GM19438 (cell line): Measurements from ENCODE around the gene ADARB1.

ENCODE experiments used
- ATAC-seq: cut with Tn5 transposase; IDR thresholded peaks from one replicate; pipeline ENCODE4 v1.9.1; 2021; ENCODE audit warnings: low read depth; ENCODE audit not compliant: unreplicated experiment

Gene ADARB1

DNA sequence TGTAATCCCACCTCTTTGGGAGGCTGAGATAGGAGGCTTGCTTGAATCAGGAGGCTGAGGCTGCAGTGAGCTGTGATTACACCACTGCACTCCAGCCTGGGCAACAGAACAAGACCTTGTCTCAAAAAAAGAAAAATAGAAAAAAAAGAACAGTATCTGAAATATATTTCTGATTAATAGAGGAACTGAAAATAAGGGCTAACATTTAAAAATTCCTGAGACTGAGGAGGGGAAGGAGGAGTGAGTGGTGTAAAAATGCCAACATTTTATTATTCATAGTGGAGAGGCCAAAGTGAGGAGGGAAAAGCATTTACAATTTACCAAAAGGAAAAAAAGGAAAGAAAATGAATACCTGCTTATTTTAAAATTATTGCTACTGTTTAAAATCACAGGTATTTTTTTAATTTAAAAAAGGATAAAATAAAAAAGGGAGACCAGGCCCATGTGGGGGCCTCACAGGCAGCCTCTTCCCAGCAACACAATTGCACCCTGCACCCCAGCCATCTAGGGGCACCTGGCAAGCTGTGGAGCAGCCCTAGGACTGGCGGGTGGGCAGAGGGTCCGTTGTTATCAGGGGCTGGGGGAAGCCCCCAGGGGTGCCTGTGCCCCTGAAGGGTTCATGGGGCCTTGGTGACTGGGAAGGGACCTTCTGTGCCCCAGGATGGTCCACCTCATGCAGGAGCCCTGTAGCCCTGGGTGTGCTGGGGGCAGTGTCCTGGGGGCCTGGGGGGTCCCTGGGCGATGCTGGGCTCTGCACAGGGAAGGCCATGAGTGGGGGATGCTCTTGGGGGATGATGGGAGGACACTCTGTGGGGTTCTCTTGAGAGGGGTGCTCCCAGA lies 34.8 kb upstream of the ADARB1 start:
- no peak for ATAC-seq

DNA sequence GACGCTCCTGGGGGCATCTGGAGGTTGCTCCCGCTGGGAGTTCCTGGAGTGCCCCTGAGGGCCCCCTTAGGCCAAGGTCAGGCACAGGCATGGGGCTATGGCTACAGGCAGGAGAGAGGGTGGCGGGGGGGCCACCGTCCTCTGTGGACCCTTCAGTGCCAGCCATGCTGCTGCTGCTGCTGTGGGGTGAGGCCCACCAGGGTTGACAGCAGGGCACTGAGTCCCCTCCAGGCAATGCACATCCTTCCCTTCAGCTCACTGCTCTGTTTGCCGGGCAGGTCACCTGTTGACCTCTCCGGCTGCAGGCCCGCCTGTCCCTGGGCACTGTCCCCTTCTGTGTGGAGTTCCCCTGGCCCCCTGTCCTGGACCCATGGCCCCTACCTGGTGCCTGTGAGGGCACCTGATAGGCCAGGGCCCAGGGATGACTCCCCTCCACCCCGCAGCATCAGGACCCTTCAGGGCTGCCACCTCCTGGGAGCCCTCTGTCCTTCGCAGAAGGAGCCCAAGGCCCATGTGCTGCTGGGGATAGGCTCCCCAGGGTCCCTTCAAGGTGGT lies 34.1 kb upstream of the ADARB1 start:
- no peak for ATAC-seq

DNA sequence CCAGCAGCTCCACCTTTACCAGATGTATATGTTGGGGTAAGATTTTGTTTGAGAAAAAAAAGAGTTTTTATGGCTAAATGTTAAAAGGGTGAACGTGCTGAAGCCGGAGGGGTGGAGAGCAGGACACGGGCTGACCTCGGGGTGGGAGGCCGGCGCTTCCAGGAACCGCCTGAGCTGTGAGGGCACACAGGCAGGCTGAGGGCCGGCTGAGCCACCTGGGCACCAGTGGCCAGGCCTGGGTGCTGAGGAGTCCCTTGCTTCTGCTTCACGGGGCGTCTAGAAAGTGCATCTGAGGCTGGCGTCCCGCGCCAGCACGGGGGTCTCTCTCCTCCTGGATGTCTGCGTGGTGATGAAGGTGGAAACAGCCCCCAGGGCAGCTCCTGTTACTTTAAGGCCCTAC lies 33.6 kb upstream of the ADARB1 start:
- ATAC-seq: no peak

DNA sequence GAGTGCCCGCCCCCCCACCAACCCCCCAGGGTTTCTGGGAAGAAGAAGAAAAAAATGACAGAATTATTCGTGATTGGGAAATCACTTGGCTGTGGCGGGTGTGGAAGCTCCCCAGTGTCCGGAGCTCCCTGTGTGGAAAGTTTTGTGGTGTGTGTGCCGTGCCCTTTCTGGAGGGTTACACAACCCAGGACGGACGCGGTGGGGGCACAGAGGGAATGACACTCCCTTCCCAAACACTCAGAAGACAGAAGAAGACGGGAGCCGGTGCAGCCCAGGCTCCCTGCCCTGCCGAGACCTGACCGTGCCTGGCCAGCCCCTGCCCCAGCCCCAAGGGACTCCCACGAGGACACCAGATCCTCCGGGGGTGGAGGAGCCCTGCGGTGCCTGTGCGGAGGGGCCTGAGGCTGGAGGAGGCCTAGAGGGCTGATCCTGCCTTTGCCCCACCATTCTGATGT lies 33.0 kb upstream of the ADARB1 start:
- ATAC-seq: no peak

DNA sequence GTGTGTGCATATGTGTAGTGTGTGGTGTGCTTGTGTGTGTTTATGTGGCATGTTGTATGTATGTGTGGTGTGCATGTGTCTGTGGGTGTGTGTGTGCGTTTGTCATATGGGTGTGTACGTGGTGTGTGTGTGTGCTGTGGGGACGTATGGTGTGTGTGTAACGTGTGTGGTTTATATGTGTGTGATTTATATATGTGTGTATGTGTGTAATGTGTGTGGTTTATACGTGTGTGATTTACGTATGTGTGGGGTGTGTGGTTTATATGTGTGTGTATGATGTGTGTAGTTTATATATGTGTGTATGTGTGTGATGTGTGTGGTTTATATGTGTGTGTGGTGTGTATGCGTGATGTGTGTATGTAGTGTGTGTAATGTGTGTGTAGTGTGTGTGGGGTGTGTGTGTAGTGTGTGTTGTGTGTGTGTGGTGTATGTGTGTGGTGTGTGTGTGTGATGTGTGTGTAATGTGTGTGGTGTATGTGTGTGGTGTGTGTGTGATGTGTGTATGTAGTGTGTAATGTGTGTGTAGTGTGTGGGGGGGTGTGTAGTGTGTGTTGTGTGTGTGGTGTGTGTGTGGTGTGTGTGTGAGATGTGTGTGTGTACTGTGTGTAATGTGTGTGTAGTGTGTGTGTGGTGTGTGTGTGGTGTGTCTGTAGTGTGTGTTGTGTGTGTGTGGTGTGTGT lies 32.3 kb upstream of the ADARB1 start:
- ATAC-seq: no peak

DNA sequence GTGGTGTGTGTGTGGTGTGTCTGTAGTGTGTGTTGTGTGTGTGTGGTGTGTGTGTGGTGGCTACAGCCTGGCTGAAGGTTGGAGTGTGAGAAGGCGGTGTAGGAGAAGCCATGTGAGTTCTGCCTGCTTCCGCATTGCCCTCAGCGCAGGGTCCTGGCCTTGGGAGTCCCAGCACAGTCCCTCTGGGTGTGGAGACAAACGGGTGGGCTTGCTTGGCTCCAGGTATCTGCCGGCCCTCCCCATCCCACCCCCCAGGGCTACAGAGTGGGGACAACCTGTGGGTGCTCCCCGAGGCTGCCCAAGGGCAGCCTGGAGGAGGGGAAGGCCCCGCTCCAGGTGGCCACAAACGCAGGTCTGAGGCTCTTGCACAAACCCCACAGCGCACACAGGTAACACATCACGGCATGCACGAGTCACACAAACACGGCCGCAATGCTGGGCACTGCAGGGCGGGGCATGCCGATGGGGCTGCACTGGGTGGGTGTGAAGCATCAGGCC lies 31.7 kb upstream of the ADARB1 start:
- no peak for ATAC-seq

DNA sequence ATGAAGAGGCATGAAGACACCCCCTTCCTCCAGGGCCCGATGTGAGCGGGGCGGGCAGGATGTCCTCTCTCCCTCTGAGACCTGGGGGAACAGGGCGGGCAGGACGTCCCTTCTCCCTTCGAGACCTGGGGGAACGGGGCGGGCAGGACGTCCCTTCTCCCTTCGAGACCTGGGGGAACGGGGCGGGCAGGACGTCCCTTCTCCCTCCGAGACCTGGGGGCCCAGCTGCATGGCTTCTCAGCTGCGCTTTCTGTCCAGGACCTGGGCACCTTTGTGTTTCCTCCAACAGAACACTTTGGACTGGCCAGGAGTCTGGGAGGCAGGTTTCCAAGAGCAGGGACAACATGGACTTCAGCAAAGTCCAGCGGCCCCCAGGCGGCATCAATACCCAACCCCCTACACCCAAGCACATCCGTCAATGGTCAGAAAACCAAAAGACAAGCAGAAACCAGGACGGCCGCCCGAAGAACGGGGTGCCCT lies 30.8 kb upstream of the ADARB1 start:
- no peak for ATAC-seq

DNA sequence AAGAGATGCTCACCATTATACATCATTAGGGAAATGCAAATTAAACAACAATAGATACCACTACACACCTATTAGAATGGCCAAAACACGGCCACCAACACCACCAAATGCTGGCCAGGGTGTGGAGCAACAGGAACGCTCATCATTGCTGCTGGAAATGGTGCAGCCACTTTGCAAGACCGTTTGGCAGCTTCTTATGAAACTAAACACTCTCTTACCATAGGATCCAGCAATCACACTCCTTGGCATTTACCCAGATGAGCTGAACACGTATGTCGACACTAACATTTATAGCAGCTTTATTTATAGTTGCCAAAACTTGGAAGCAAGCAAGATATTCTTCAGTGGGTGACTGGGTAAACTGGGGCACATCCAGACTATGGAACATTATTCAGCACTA lies 28.9 kb upstream of the ADARB1 start:
- ATAC-seq: no peak

DNA sequence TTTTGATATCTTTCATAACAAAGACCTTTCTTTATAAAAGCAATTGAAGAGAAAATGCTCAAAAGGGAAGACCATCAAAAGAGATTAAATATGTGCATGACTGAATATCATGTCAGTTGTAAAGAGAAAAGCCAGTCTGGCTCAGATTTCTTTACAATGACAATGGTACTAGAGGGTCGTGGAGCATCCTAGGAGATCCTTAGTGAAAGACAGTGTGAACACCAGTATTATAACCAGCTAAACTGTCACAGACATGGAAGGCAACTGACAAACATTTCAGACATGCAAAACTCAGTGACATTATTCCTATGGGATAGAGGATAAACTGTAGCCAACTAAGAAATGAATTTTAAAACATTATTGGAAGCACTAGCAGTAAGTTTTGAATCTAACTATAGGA lies 27.1 kb upstream of the ADARB1 start:
- ATAC-seq: no peak

DNA sequence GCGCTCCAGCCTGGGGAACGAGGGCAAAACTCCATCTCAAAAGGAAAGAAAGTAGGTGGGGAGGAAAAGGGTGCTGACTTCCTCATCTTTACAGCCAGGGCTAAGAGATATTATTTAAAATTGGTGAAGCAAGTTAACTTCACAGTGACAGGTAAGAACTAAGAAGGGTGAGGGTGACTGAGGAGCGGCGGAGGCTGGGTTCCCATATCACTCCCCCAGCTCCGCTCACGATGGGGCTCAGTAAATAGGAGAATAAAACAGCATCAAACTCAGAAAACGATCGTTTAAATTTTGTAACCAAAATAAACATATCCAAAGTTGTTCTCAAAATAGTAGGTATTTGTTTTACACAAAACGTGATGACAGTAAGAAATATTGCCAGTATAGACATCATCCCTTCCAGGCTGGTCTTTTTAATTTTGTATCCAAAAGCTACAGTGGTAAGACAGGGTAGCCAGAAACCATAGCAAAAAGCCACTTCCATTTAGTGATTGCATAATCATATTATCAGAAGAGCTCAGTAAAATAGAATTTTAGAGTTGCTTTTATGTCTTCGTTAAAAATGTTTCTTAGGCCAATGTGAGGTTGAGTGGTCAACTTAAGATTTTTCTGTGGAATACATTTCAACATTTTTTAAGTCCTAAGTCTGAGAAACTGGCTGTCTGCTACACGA lies 26.2 kb upstream of the ADARB1 start:
- ATAC-seq: no peak

DNA sequence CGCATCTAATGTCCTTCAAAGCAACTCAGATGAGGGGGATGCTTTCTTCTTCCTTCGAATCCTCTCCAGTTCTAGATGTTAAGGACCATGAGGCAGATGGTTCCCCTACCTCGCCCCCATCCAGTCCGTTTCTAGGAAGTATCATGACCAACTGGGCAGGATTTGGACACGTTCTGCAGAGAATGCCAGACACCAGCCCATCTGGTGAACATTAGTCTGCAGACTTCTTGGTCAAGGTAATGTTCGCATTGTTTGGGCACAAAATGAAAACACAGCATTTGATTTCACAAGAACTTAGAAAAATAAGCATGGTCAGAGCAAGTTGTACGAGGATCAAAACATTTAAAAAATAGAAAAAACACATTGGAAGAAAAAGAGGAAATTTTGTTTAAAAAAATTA lies 25.4 kb upstream of the ADARB1 start:
- ATAC-seq: no peak

DNA sequence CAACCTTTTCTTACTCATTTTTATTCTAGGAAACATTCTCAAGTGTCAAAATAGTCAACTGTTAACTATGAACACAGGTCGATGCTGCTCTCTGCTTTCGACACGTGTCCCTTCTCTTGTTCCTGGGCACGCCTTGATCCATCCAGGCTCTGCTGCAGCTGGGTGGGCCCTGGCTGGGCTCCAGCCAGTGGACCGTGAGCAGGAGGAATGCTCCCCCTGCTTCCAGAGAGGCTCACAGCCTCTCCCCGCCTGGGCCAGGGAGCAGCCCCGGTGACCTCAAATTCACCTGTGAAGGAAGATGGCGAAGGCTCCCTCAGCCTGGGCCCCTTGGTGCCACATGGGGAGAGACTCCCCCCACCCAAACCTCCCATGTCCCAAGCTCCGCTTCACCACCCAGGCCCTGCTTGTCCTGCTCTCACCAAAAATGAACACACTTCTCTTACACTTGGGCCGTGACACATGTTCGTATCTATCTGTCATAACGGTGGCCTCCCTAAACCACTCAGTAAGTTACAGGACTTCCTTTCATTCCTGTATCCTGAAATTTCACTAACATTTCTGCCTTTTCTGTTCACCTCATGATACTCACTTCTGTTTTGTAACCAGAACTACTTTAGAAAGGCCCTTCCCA lies 24.6 kb upstream of the ADARB1 start:
- no peak for ATAC-seq

DNA sequence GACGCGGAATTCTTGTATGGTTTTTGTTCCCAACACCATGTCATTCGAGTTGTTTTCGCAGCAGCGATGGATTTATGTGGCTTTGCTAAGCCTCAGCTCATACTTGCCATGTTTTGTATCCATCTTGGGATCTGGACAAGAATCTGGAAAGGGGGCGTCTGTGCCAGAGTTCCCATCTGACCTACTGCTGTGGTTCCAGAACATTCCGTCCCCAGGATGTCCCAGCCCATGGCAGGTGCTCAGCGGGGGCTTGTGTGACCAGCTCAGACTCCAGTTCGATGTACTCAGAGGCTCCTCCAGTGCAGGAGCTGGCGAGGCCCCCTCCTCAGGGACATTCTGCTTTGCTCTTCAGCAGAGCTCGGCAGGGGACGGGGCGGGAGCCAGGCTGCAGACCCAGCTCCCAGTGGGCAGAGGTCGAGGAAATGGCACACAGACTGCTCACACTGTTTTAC lies 24.0 kb upstream of the ADARB1 start:
- no peak for ATAC-seq

DNA sequence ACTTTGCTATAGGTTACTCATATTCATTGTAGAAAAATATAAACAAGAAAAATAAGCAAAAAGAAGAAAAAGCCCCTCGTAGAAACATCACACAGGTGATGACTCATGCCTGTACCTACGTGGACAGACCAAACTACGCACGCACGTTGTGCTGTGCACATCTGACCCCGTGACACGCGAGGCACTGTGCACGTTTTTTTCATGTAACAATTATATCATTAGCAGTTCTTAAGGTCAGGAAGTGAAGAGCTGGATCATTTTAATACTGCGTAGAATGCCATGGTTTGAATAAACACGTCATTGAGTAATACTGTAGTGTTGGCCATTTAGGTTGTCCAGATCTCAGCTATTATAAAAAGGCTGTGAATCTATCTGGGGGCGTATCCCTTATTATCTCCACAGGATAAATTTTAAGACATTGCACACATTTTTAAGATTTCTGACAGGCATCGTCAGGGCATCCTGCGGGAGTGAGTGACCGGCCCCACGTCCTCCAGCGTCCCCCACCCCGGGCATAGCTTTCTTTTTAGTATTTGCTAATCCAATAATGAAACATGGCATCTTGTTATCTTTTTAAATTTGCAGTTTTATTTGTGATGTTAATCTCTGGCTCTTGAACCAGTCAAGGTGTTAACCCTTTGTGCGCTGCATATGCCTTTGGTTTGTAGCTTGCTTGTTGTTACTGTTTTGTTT lies 23.4 kb upstream of the ADARB1 start:
- ATAC-seq: no peak

DNA sequence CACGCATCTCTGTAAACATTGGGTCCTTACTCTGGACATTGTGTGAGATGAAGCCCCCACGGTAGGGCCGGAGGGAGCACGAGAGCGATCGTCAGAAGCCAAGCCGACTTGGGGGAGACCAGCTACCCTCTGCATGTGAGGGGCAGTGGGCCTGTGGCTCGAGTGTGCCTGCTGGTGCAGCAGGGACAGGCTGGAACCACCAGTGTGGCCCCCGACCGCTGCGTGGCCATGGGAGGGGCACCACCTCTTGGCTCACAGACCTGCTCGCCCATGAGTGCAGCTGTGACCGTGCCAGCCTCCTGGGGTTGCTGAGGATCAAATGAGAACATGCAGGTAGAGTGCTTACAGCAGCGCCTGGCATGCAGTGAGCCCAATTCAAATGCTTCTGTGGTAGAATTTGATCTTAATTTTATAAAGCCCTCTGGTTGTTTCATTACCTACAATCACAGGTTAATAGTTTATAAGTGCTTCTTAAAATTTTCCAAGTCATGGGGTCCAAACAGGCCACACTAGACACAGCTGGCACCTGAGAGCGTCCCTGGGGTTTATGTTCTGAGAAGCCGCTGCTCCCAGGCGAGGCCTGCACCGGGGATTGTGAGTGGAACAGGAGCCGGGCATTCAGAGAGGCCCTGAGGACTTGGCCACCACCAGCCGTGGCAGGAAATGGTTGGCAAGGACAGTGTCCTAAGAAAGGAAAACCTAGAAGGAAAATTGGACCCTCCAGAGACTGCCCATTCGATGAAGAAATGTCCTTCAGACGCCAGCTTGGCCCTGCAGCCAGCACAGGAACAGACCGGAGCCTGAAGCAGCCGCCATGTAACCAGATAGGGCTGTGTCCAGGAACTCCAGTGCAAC lies 22.6 kb upstream of the ADARB1 start:
- ATAC-seq: no peak

DNA sequence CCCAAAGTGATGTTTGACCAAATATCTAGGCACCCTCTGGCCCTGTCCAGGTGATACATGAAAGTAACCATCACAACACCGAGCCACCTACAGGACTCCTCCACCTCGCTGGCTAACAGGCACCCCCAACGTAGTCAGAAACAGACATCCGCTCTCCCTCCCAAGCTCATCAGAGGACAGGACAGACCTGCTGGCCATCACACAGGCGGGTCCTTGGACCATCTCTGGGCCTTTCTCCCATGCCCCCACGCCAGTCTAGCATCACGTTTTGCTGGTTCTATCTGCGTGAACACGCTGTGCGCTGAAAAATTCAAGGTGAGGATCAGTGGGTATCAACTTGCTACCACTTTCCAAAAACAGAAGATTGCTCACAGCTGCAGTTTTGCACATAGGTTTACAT lies 21.4 kb upstream of the ADARB1 start:
- ATAC-seq: no peak

DNA sequence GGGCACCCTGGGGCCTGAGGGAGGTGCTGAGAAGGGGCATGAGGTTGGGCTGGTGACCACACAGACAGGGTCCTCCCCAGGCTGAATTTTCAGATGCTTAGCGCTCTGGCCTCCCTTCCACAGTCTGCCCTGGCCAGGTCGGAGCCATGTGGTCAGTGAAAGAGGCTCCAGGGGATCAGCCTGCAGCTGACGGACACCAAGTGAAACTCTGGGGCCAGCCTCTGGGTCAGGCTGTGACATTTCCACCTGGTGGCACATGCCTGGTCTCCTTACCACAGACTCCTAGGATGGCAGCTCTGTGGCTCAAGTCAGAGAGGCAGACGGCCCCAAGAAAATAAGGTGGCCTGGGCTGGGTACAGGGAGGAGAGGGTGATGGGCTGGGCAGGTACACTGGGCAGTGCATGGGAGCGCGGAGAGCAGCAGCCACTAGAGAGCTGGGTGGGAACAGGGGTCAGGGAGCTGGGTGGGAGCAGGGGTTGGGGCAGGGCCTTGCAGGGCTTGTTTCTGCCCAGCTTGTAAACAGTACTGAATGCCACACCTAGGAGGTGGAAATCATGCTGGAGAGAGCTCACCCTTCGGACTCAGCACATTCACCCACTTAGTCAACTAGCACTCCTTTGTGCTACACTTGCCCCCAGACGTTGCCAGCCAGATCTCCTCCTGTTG lies 20.7 kb upstream of the ADARB1 start:
- ATAC-seq: no peak

DNA sequence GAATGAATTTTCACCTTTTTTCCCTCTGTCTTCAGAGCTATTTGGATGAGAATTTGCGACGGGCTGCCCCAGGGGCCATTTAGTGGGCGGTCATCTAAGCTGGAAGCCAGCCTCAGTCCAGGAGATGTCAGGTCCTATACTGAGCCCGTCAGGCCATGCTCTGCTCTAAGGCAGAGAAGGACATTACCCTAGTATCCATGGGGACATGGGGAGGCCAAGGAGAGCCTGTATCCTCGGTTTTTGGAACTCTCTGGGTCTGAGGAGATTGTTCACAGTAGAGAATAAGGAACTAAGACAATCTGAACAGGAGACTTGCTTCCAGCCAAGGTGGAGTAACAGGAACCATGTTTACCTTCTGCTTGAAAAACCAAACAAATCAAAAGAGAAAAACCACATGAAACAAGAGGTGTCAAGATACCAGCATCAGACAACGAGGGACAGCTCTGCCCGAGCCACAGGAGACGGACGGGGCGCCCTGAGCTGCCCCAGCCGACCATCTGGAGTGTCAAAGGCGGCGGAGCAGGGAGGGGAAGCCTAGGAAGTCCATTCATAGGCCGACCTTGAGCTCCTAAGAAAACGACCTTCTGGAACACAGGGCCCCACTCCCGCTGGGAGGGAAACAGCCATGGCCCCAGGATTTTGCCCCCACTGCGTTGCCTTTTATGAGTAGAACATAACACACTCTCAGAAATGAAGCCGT lies 20.0 kb upstream of the ADARB1 start:
- no peak for ATAC-seq
